ENCODE data around the gene USP19. TPM values are rescaled to one million over a fixed set of nuclear protein-coding genes. Genes with fewer than 3 reads are reported as not detected.

USP19 gene
- total RNA-seq, 1 experiment from 2014 or later = 66.3 TPM

GRCh38 chr3:49120096-49120437, 556 bp downstream of the USP19 start:
- Mint-ChIP-seq H3K36me3 (ENCODE audit: insufficient read depth in 1 of 3, low read depth in 3 of 3) (peaks cover 23 to 58% (median 47%) of the 10 kb centered on the region in 3 experiments), H3K4me3 (peak overlapping the region; percentile 81 to 91), H3K27me3 (ENCODE audit: low read depth) (no peaks in the 10 kb centered on the region; the same call in 1 of the 2 replicates), H3K4me1 (peaks cover 4% of the 10 kb centered on the region in 2 experiments; a peak in 3 of 4 replicates), H3K9me3 (no peaks in the 10 kb centered on the region), H3K27ac (peak overlapping the region; percentile 68 to 84 (median 76))
- 0 out of 2 replicates have a peak, but pooled peaks cover 2% of the 10 kb centered on the region for H3K4me1 ChIP-seq (ENCODE audit: insufficient read depth, low read length)
- no peak overlapping the region for H4K8ac ChIP-seq (replicated peaks; ENCODE audit: insufficient read length, low read depth, low read length)
- H3K79me1 ChIP-seq (ENCODE audit: insufficient read depth, low read depth, low read length, poor library complexity, severe bottlenecking) = peaks cover 4% of the 10 kb centered on the region
- H2BK5ac ChIP-seq (ENCODE audit: insufficient read length, low read length) = no peak overlapping the region
- H3K79me2 ChIP-seq (ENCODE audit: insufficient read depth, low read length) = no peaks in the 10 kb centered on the region; the same call in 1 of the 2 replicates
- no peak overlapping the region for H4K5ac ChIP-seq (ENCODE audit: insufficient read length, low read depth, low read length)
- H3K27ac ChIP-seq (ENCODE audit: insufficient read length, low read depth, low read length) = no peak overlapping the region
- H2BK12ac ChIP-seq (ENCODE audit: insufficient read length, low read depth, low read length) = no peak overlapping the region
- no peak overlapping the region for H4K91ac ChIP-seq (ENCODE audit: insufficient read length, low read depth, low read length)
- WGBS (ENCODE audit: extremely low coverage, insufficient read length, low lambda C conversion rate) = no CpG with 5 or more reads among the region's 9 CpGs
- no peak overlapping the region for H3K4ac ChIP-seq (ENCODE audit: low read depth, low read length)
- H2BK120ac ChIP-seq (ENCODE audit: low read depth, low read length, poor library complexity, severe bottlenecking) = no peak overlapping the region
- H2AFZ ChIP-seq (ENCODE audit: low read length) = no peak overlapping the region
- peak overlapping the region; percentile 80 for H3K14ac ChIP-seq (ENCODE audit: insufficient read depth, low read length)
- no peak overlapping the region for H3K56ac ChIP-seq (ENCODE audit: insufficient read length, low read depth, low read length)
- no peak overlapping the region for H3T11ph ChIP-seq (ENCODE audit: low read length)
- peak overlapping the region; percentile 95 for H3K4me2 ChIP-seq (ENCODE audit: insufficient read depth, insufficient read length, low read length)
- DNase-seq = no peak
- peaks cover 2% of the 10 kb centered on the region for H4K20me1 ChIP-seq (ENCODE audit: control insufficient read depth, insufficient read depth, insufficient read length)
- H2BK20ac ChIP-seq (ENCODE audit: low read depth, low read length, poor library complexity, severe bottlenecking) = no peak overlapping the region
- H3K23ac ChIP-seq (ENCODE audit: insufficient read length, low read depth, low read length) = no peak overlapping the region
- no peak overlapping the region for H2AK5ac ChIP-seq (ENCODE audit: insufficient read length, low read length)
- H3K23me2 ChIP-seq (ENCODE audit: insufficient read length, low read depth, low read length, poor library complexity, severe bottlenecking) = peaks cover 5% of the 10 kb centered on the region
- H3K18ac ChIP-seq (ENCODE audit: insufficient read length, low read depth, low read length) = no peak overlapping the region
- peak overlapping the region; percentile 80 for H3K9ac ChIP-seq (ENCODE audit: extremely low read depth, insufficient read length, low read length)
- H3K9me3 ChIP-seq (ENCODE audit: control insufficient read depth, low read depth, low read length) = no peaks in the 10 kb centered on the region
- no peak for TF ChIP-seq CTCF (conservative IDR thresholded peaks at IDR 0.05)
- H2BK15ac ChIP-seq (ENCODE audit: low read depth, low read length) = no peak overlapping the region
- H3K27me3 ChIP-seq (ENCODE audit: insufficient read depth, low read length) = no peaks in the 10 kb centered on the region
